GM12878 (cell line): ENCODE results near the gene FUZ. TPM values are rescaled to one million over a fixed set of nuclear protein-coding genes. Genes with fewer than 3 reads are reported as not detected.

Experiments
- ATAC-seq: fragments of 200-7000 bp; cut with Tn5 transposase; 3 replicates; pipeline ENCODE4 v1.9.1; 2020; ENCODE audit warnings: mild to moderate bottlenecking, moderate library complexity
- BruUV-seq: library from RNA; stranded (reverse); fragments of 400-500 nt; replicated peaks from 2 replicates; lab custom pipeline; 2021; lab: Mats Ljungman, UMichigan
- CTCF ChIA-PET: fragments of 300-600 bp; sonication (Branson Sonifier 250); formaldehyde crosslinking; extraction: SDS; loops from one replicate; lab custom pipeline; 2021; ENCODE audit warnings: inconsistent platforms; lab: Yijun Ruan, JAX
- POLR2A ChIA-PET: fragments of 350-600 bp; formaldehyde crosslinking; extraction: SDS; loops from one replicate; lab custom pipeline; 2021; ENCODE audit warnings: inconsistent platforms; lab: Charles Lee
- RAD21 ChIA-PET: fragments of 300-600 bp; sonication (Branson Sonifier 250); formaldehyde crosslinking; loops from one replicate; lab custom pipeline; 2023; ENCODE audit warnings: antibody characterized with exemption; ENCODE audit not compliant: unreplicated experiment; lab: Charles Lee
- SMC1A ChIA-PET: fragments of 300-600 bp; sonication (Branson Sonifier 250); formaldehyde crosslinking; loops from one replicate; lab custom pipeline; 2023; ENCODE audit not compliant: unreplicated experiment, uncharacterized antibody; lab: Charles Lee
- DNase-seq: peaks from one replicate; pipeline ENCODE4 v3.0.0-alpha.2; 2011; ENCODE audit warnings: low read depth, low spot score
- FAIRE-seq: peaks from 3 replicates; lab custom pipeline; 2011; peaks lifted over from hg19 to GRCh38; lab: Jason Lieb, UNC
- H2AFZ ChIP-seq: 2 replicates; pipeline ENCODE4 v1.6.0; 2011; ENCODE audit warnings: low read depth, low read length, control low read depth; ENCODE audit not compliant: control insufficient read depth
- H3K27ac ChIP-seq: 2 replicates; pipeline ENCODE4 v1.5.1; 2011; ENCODE audit warnings: control low read depth; ENCODE audit not compliant: control insufficient read depth, insufficient read depth
- H3K27me3 ChIP-seq, 2 experiments: replicated peaks in 1 of 2; 2 replicates each; pipeline versions ENCODE4 v1.6.0 to v1.6.1; 2011; ENCODE audit warnings: low read length in 1 of 2; ENCODE audit not compliant: control insufficient read depth in 2 of 2, insufficient read depth in 2 of 2
- H3K36me3 ChIP-seq, 2 experiments: 2 replicates each; pipeline ENCODE4 v1.5.1; 2011; ENCODE audit warnings: low read length in 1 of 2; ENCODE audit not compliant: control insufficient read depth in 2 of 2, insufficient read depth in 2 of 2
- H3K4me1 ChIP-seq: 2 replicates; pipeline ENCODE4 v1.6.1; 2011; ENCODE audit warnings: mild to moderate bottlenecking, low read length, moderate library complexity, mixed read lengths; ENCODE audit not compliant: control insufficient read depth, insufficient read depth
- H3K4me2 ChIP-seq: 2 replicates; pipeline ENCODE4 v1.6.0; 2011; ENCODE audit warnings: control low read depth; ENCODE audit not compliant: control insufficient read depth, insufficient read depth
- H3K4me3 ChIP-seq: fragments of 200-600 bp; sonication (generic); 2 replicates; pipeline ENCODE4 v1.5.1; 2016
- H3K79me2 ChIP-seq: 2 replicates; pipeline ENCODE4 v1.6.0; 2011; ENCODE audit warnings: low read length; ENCODE audit not compliant: control insufficient read depth, insufficient read depth
- H3K9ac ChIP-seq: 2 replicates; pipeline ENCODE4 v1.8.0; 2011; ENCODE audit warnings: low read length, control low read depth, mixed read lengths; ENCODE audit not compliant: control insufficient read depth, insufficient read depth
- H3K9me3 ChIP-seq: replicated peaks from 3 replicates; pipeline ENCODE4 v1.5.1; 2011; ENCODE audit warnings: mild to moderate bottlenecking, low read length; ENCODE audit not compliant: control insufficient read depth, insufficient read depth
- H4K20me1 ChIP-seq: 2 replicates; pipeline ENCODE4 v1.6.0; 2011; ENCODE audit not compliant: control insufficient read depth, insufficient read depth
- CREB1 ChIP-seq: IDR thresholded peaks from 2 replicates; pipeline ENCODE4 v1.6.1; 2012; ENCODE audit warnings: low read depth, mild to moderate bottlenecking, inconsistent platforms
- JUND ChIP-seq: IDR thresholded peaks from 2 replicates; pipeline ENCODE4 v1.6.1; 2012; ENCODE audit warnings: low read depth, mild to moderate bottlenecking, low read length, improper control_type of control experiment, moderate library complexity
- MLLT1 ChIP-seq: fragments of 450-650 bp; IDR thresholded peaks from 2 replicates; pipeline ENCODE4 v1.6.1; 2016; ENCODE audit warnings: mild to moderate bottlenecking
- MYB ChIP-seq: fragments of 150-350 bp; IDR thresholded peaks from 2 replicates; pipeline ENCODE4 v1.6.1; 2014; ENCODE audit warnings: mild to moderate bottlenecking, low read depth, low read length, borderline replicate concordance
- NFIC ChIP-seq: IDR thresholded peaks from 2 replicates; pipeline ENCODE4 v1.6.1; 2012; ENCODE audit warnings: low read depth, mild to moderate bottlenecking, inconsistent platforms, low read length, moderate library complexity
- NFYA ChIP-seq: IDR thresholded peaks from 2 replicates; pipeline ENCODE4 v1.6.1; 2011; ENCODE audit warnings: low read depth, mild to moderate bottlenecking, low read length, improper control_type of control experiment, borderline replicate concordance
- NFYB ChIP-seq: IDR thresholded peaks from 2 replicates; pipeline ENCODE4 v1.6.1; 2011; ENCODE audit warnings: low read depth, mild to moderate bottlenecking, low read length, improper control_type of control experiment, moderate library complexity; ENCODE audit not compliant: insufficient read depth
- WRNIP1 ChIP-seq: IDR thresholded peaks from 2 replicates; pipeline ENCODE4 v1.6.1; 2011; ENCODE audit warnings: low read depth, low read length, improper control_type of control experiment, borderline replicate concordance
- ZBED1 ChIP-seq: IDR thresholded peaks from 2 replicates; pipeline ENCODE4 v1.6.1; 2016; ENCODE audit warnings: borderline replicate concordance
- ZSCAN29 ChIP-seq: fragments of 450-650 bp; IDR thresholded peaks from 2 replicates; pipeline ENCODE4 v1.6.1; 2017; ENCODE audit warnings: mild to moderate bottlenecking, moderate library complexity
- ZZZ3 ChIP-seq: IDR thresholded peaks from 2 replicates; pipeline ENCODE4 v1.6.1; 2011; ENCODE audit warnings: low read depth; ENCODE audit not compliant: control insufficient read depth, insufficient read length
- WGBS: methylation state at CpG from one replicate; pipeline ENCODE4 v1.1.6; 2016; ENCODE audit warnings: low lambda C conversion rate; ENCODE audit not compliant: insufficient replicate concordance, insufficient coverage; ENCODE audit errors: missing lambda C conversion rate; 5-methylcytosine and 5-hydroxymethylcytosine counted together
- in situ Hi-C: fragments of 300-500 bp; cut with MboI; formaldehyde crosslinking; loops from 9 replicates; pipeline ENCODE4 v1.14.3; 2018; ENCODE audit warnings: mixed read lengths
- intact Hi-C: fragments of 100-400 bp; cut with micrococcal nuclease; formaldehyde crosslinking; loops from one replicate; pipeline ENCODE4 v1.14.2; 2022; ENCODE audit not compliant: unreplicated experiment
- polyA plus RNA-seq, 11 experiments: library from polyadenylated mRNA; depleted of rRNA in 4 of 11; unstranded in 6 of 11; stranded (reverse) in 5 of 11; fragments of >200 nt; fragmentation: Nextera tagmentation in 4 of 11; fragmentation: Illumina TruSeq in 1 of 11; extraction: Ambion mirVana in 4 of 11; extraction: Trizol in 1 of 11; gene quantifications; 1 replicate in 1 of 11; 2 replicates in 10 of 11; pipeline versions ENCODE4 v1.2.1 to v1.2.3, GENCODE V29; 2011 to 2016; ENCODE audit warnings: inconsistent platforms in 2 of 11, missing spikeins in 2 of 11, low read depth in 1 of 11
- total RNA-seq, 4 experiments: library from RNA; depleted of rRNA in 3 of 4; stranded (reverse); fragments of >200 nt in 3 of 4; fragmentation: Illumina TruSeq in 1 of 4; extraction: Trizol in 1 of 4; gene quantifications; 2 replicates each; pipeline versions ENCODE4 v1.2.1 to v1.2.3, GENCODE V29; 2013 to 2021

FUZ gene
- total and polyA plus RNA-seq, 10 of the 15 experiments (the other 5 are each of a cell fraction or from before 2014, with no cell fraction given) = 0.18 to 11.5 (median 8.8) TPM

DNA sequence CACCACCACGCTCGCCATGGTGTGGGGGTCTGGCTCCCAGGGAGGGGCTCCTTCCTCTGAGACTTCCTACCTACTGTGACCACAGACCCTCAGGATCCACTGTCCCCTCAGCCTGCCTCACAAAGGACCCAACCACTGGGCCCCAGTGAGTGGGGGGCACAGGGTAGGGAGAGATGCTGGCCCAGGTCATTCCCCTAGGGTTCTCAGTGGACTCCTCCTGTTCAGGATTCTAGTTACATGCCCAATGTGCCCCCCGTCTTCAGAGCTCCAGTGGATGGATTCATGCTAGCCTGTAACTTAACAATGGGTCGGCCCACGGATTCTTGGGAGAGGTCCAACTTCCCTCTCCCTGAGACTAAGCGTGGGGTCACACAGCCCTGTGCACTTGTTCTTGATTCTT is 49.9 kb downstream of the FUZ start, which contains the start of gene TSKS:
TSKS (minus strand) TSS at position 77 of the 400 bp plus-strand sequence; CDS start at position 18, 59 bp downstream.
- H3K9me3 ChIP-seq = no peaks in the 10 kb centered on the region
- SMC1A ChIA-PET = no interaction called here
- 61% methylated on average over 6 of the region's 6 CpGs for WGBS
- H3K9ac ChIP-seq = no peak within 1 kb of the TSS
- no peak for DNase-seq
- TF ChIP-seq NFYA = no peak
- TF ChIP-seq NFYB = no peak
- TF ChIP-seq ZBED1 = no peak
- TF ChIP-seq CREB1 = no peak
- no peak for TF ChIP-seq JUND
- TF ChIP-seq ZSCAN29 = no peak
- no peak for TF ChIP-seq MYB
- TF ChIP-seq WRNIP1 = no peak
- TF ChIP-seq ZZZ3 = no peak
- no peak for TF ChIP-seq NFIC
- no peak for TF ChIP-seq MLLT1
- TF ChIP-seq, all 136 proteins: peak for 0
- H2AFZ ChIP-seq = no peak within 1 kb of the TSS
- ChIA-PET POLR2A (no interaction called here), RAD21 (no interaction called here), CTCF (no interaction called here)
- in situ Hi-C loops = no loop called here
- BruUV-seq = no TSS peak
- no peak within 1 kb of the TSS for H3K4me2 ChIP-seq
- no peaks in the 10 kb centered on the region for H3K36me3 ChIP-seq
- H3K4me3 ChIP-seq = no peak within 1 kb of the TSS
- intact Hi-C loops = no loop called here
- ATAC-seq = no peak
- no peaks in the 10 kb centered on the region; a peak in 1 of 4 replicates for H3K27me3 ChIP-seq
- H4K20me1 ChIP-seq = no peaks in the 10 kb centered on the region
- peaks cover 13% of the 10 kb centered on the region; the same call in 1 of the 2 replicates for H3K4me1 ChIP-seq
- H3K27ac ChIP-seq = no peak within 1 kb of the TSS
- no peak for FAIRE-seq
- peaks cover 13% of the 10 kb centered on the region for H3K79me2 ChIP-seq
